Endothelial cell (in vitro differentiated cells): ENCODE results near the gene MMP11. TPM values are rescaled to one million over a fixed set of nuclear protein-coding genes. Genes with fewer than 3 reads are reported as not detected.

Experiments
- DNase-seq: peaks from one replicate; pipeline ENCODE4 v3.0.0; 2021; ENCODE audit warnings: low spot score
- H3K27ac Mint-ChIP-seq: one replicate; pipeline ENCODE4 v1.8.0; 2021; ENCODE audit warnings: mixed read lengths, inconsistent platforms; ENCODE audit not compliant: unreplicated experiment
- H3K27me3 Mint-ChIP-seq: one replicate; pipeline ENCODE4 v1.8.0; 2021; ENCODE audit warnings: mild to moderate bottlenecking, moderate library complexity, mixed read lengths, inconsistent platforms; ENCODE audit not compliant: unreplicated experiment
- H3K36me3 Mint-ChIP-seq: one replicate; pipeline ENCODE4 v1.8.0; 2021; ENCODE audit warnings: mild to moderate bottlenecking, low read depth, mixed read lengths, inconsistent platforms; ENCODE audit not compliant: unreplicated experiment
- H3K4me1 Mint-ChIP-seq: one replicate; pipeline ENCODE4 v1.8.0; 2021; ENCODE audit warnings: mild to moderate bottlenecking, mixed read lengths, inconsistent platforms; ENCODE audit not compliant: unreplicated experiment
- H3K4me3 Mint-ChIP-seq: one replicate; pipeline ENCODE4 v1.8.0; 2021; ENCODE audit warnings: mild to moderate bottlenecking, mixed read lengths, inconsistent platforms; ENCODE audit not compliant: unreplicated experiment
- H3K9me3 Mint-ChIP-seq: one replicate; pipeline ENCODE4 v1.8.0; 2021; ENCODE audit warnings: mixed read lengths, inconsistent platforms; ENCODE audit not compliant: unreplicated experiment
- CTCF ChIP-seq: fragments of 200-600 bp; sonication (generic); IDR thresholded peaks from one replicate; pipeline ENCODE4 v1.5.0; 2021; ENCODE audit warnings: antibody characterized with exemption; ENCODE audit not compliant: unreplicated experiment
- total RNA-seq: library from RNA; stranded (reverse); fragmentation: NEBNext Ultra II Directional; extraction: Animal tissue kit (Norgen Biotek cat#: 25700); gene quantifications from one replicate; pipeline ENCODE4 v1.2.1, GENCODE V29; 2021; ENCODE audit not compliant: unreplicated experiment

The MMP11 gene
- total RNA-seq, 1 donor from 2014 or later, result 3.4 TPM

- Mint-ChIP-seq H3K27ac (peak overlapping the region; percentile 57), H3K36me3 (peaks cover 5% of the 10 kb centered on the region), H3K9me3 (no peaks in the 10 kb centered on the region), H3K27me3 (peaks cover 9% of the 10 kb centered on the region), H3K4me1 (peaks cover 8% of the 10 kb centered on the region), H3K4me3 (peak overlapping the region; percentile 79)
- no peak for DNase-seq
- TF ChIP-seq CTCF, result no peak
These were observed 367 bp upstream of the MMP11 start for GRCh38 chr22:23772315-23772648.

GRCh38 chr22:23773483-23774113 is 949 bp downstream of the MMP11 start:
- peaks cover 9% of the 10 kb centered on the region for H3K27me3 Mint-ChIP-seq
- peaks cover 8% of the 10 kb centered on the region for H3K4me1 Mint-ChIP-seq
- no peak for TF ChIP-seq CTCF
- H3K4me3 Mint-ChIP-seq, result peak overlapping the region; percentile 6
- peaks cover 5% of the 10 kb centered on the region for H3K36me3 Mint-ChIP-seq
- H3K27ac Mint-ChIP-seq, result peak overlapping the region; percentile 28
- no peak for DNase-seq
- H3K9me3 Mint-ChIP-seq, result no peaks in the 10 kb centered on the region

- Mint-ChIP-seq H3K4me1 (peaks cover 8% of the 10 kb centered on the region), H3K36me3 (peaks cover 5% of the 10 kb centered on the region), H3K27ac (no peak overlapping the region), H3K4me3 (peak overlapping the region; percentile 37), H3K9me3 (no peaks in the 10 kb centered on the region), H3K27me3 (peaks cover 9% of the 10 kb centered on the region)
- no peak for DNase-seq
- no peak for TF ChIP-seq CTCF
These were observed 1.7 kb downstream of the MMP11 start for GRCh38 chr22:23774114-23774921.

- Mint-ChIP-seq H3K9me3 (no peaks in the 10 kb centered on the region), H3K36me3 (peaks cover 5% of the 10 kb centered on the region), H3K4me3 (no peak overlapping the region), H3K4me1 (peaks cover 8% of the 10 kb centered on the region), H3K27me3 (peaks cover 9% of the 10 kb centered on the region), H3K27ac (no peak overlapping the region)
- no peak for TF ChIP-seq CTCF
- DNase-seq, result no peak
These were observed 2.3 kb downstream of the MMP11 start for GRCh38 chr22:23774922-23775436.

- Mint-ChIP-seq H3K27ac (no peak overlapping the region), H3K4me1 (peaks cover 8% of the 10 kb centered on the region), H3K9me3 (no peaks in the 10 kb centered on the region), H3K27me3 (peaks cover 9% of the 10 kb centered on the region), H3K36me3 (peaks cover 5% of the 10 kb centered on the region), H3K4me3 (no peak overlapping the region)
- DNase-seq, result no peak
- no peak for TF ChIP-seq CTCF
These were observed 3.2 kb downstream of the MMP11 start for GRCh38 chr22:23775779-23776375.
